ENCODE data around the gene CCDC12.

DNA sequence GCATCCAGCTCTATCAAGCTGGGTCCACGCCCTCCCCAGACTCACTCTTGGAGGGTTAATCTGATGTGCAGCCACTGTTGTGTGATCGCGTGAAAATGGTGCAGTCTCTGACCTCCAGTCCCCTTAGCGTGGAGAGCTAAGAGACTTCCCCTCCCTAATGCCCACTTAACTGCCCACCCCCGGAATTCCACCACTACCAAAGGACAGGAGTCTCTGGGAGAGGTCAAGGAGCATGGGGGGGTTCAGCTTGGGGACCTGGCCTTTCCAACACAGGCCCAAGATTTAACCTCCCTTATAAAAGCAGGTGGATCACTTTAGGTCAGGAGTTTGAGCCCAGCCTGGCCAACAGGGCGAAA, 48.8 kb downstream of the CCDC12 start:
- TF ChIP-seq, protein P1, sequence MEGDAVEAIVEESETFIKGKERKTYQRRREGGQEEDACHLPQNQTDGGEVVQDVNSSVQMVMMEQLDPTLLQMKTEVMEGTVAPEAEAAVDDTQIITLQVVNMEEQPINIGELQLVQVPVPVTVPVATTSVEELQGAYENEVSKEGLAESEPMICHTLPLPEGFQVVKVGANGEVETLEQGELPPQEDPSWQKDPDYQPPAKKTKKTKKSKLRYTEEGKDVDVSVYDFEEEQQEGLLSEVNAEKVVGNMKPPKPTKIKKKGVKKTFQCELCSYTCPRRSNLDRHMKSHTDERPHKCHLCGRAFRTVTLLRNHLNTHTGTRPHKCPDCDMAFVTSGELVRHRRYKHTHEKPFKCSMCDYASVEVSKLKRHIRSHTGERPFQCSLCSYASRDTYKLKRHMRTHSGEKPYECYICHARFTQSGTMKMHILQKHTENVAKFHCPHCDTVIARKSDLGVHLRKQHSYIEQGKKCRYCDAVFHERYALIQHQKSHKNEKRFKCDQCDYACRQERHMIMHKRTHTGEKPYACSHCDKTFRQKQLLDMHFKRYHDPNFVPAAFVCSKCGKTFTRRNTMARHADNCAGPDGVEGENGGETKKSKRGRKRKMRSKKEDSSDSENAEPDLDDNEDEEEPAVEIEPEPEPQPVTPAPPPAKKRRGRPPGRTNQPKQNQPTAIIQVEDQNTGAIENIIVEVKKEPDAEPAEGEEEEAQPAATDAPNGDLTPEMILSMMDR (IDR thresholded peaks at IDR 0.05), result no peak
- TF ChIP-seq POLR2A (IDR thresholded peaks at IDR 0.05), result no peak

All from adrenal gland (tissue), 5 donors.